OCI-LY7 (cell line): Measurements from ENCODE around the gene NGB. TPM values are rescaled to one million over a fixed set of nuclear protein-coding genes. Genes with fewer than 3 reads are reported as not detected.
"Not testable (repeated sequence)": the region's sequence is repeated elsewhere in the genome, so short reads cannot be mapped to it uniquely, and the experiment has no call there.

Experiments
- BruUV-seq: library from RNA; stranded (reverse); fragments of 400-500 nt; replicated peaks from 2 replicates; lab custom pipeline; 2021; lab: Mats Ljungman, UMichigan
- CTCF ChIA-PET: fragments of 300-600 bp; sonication (Branson Sonifier 250); formaldehyde crosslinking; loops from one replicate; lab custom pipeline; 2022; ENCODE audit warnings: antibody characterized with exemption; ENCODE audit not compliant: unreplicated experiment; lab: Charles Lee
- POLR2A ChIA-PET: fragments of 300-600 bp; sonication (Branson Sonifier 250); formaldehyde crosslinking; loops from one replicate; lab custom pipeline; 2022; ENCODE audit warnings: antibody characterized with exemption; lab: Charles Lee
- DNase-seq: peaks from one replicate; pipeline ENCODE4 v3.0.0-alpha.2; 2015; ENCODE audit warnings: low spot score
- H2AFZ ChIP-seq: fragments of 200-600 bp; sonication (generic), shearing (Covaris generic); 2 replicates; pipeline ENCODE4 v1.6.1; 2014; ENCODE audit warnings: mild to moderate bottlenecking, antibody characterized with exemption, low read length, moderate library complexity
- H3K27ac ChIP-seq: fragments of 200-600 bp; sonication (generic); 2 replicates; pipeline ENCODE4 v1.5.1; 2014; ENCODE audit warnings: mixed run types, low read depth, mild to moderate bottlenecking, moderate library complexity, low read length, inconsistent platforms; ENCODE audit not compliant: poor library complexity, severe bottlenecking
- H3K36me3 ChIP-seq: fragments of 200-600 bp; sonication (generic); 2 replicates; pipeline ENCODE4 v1.6.1; 2014; ENCODE audit warnings: mild to moderate bottlenecking, antibody characterized with exemption, low read length, moderate library complexity, mixed read lengths; ENCODE audit not compliant: insufficient read depth
- H3K4me1 ChIP-seq: fragments of 200-600 bp; sonication (generic); 2 replicates; pipeline ENCODE4 v1.5.1; 2014; ENCODE audit warnings: mild to moderate bottlenecking, low read length; ENCODE audit not compliant: insufficient read depth, poor library complexity, severe bottlenecking
- H3K4me2 ChIP-seq: fragments of 200-600 bp; sonication (generic); 2 replicates; pipeline ENCODE4 v1.6.1; 2014; ENCODE audit warnings: mild to moderate bottlenecking, low read length
- H3K4me3 ChIP-seq: fragments of 200-600 bp; sonication (generic); 2 replicates; pipeline ENCODE4 v1.5.1; 2014; ENCODE audit warnings: mild to moderate bottlenecking, low read depth, low read length; ENCODE audit not compliant: poor library complexity, severe bottlenecking
- H3K79me2 ChIP-seq: fragments of 200-600 bp; sonication (generic); 2 replicates; pipeline ENCODE4 v1.6.1; 2016; ENCODE audit warnings: low read depth, mild to moderate bottlenecking, low read length, moderate library complexity, mixed read lengths; ENCODE audit not compliant: insufficient read depth
- H3K9me2 ChIP-seq: fragments of 200-600 bp; sonication (generic); 2 replicates; pipeline ENCODE4 v1.6.1; 2016; ENCODE audit warnings: mild to moderate bottlenecking, low read length, mixed read lengths; ENCODE audit not compliant: insufficient read depth
- H3K9me3 ChIP-seq: fragments of 200-600 bp; sonication (generic); 2 replicates; pipeline ENCODE4 v1.6.1; 2014; ENCODE audit warnings: mild to moderate bottlenecking, mixed run types, low read length, mixed read lengths
- H4K20me1 ChIP-seq: fragments of 200-600 bp; sonication (generic); 2 replicates; pipeline ENCODE4 v1.6.1; 2014; ENCODE audit warnings: mild to moderate bottlenecking, antibody characterized with exemption, low read length, moderate library complexity, mixed read lengths; ENCODE audit not compliant: insufficient read depth
- EZH2phosphoT487 ChIP-seq: fragments of 200-600 bp; sonication (generic); IDR thresholded peaks from 2 replicates; pipeline ENCODE4 v1.6.1; 2018; ENCODE audit warnings: low read depth, borderline replicate concordance, mild to moderate bottlenecking, mixed run types, antibody characterized with exemption, low read length, moderate library complexity, mixed read lengths
- intact Hi-C: fragments of 100-400 bp; cut with micrococcal nuclease; formaldehyde crosslinking; loops from one replicate; pipeline ENCODE4 v1.10.0; 2022; ENCODE audit not compliant: unreplicated experiment
- total RNA-seq, 2 experiments: library from RNA; depleted of rRNA in 1 of 2; stranded (reverse); fragments of >200 nt in 1 of 2; shearing (Covaris generic) in 1 of 2; gene quantifications; 2 replicates each; pipeline ENCODE4 v1.2.3, GENCODE V29; 2014 to 2022
- TF ChIP-seq, protein P1 (sequence below): fragments of 200-600 bp; sonication (generic); conservative IDR thresholded peaks from 2 replicates; pipeline ENCODE4 v1.5.1; 2014; ENCODE audit warnings: mild to moderate bottlenecking, antibody characterized with exemption, low read length, moderate library complexity, mixed read lengths

Gene NGB
- total RNA-seq, 2 experiments from 2014 or later, result not detected

DNA sequence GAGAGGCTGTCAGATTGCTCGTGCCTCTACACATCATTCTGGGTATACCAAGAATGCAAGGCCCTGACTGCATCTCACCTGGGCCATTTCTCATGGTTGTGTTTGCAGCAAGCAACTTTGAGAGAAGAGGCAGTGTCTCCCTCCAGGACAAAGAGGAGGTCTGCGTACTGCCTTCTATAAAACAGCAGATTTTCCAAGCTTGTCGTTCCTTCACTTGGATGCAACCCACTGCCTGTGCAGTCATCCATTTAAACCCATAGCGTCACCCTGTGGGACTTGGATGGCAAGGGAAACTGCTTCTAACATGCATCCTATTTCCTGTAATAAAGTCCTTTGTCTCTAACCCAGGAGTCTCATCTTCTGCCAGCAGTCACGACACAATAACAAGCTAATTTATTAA lies 48.4 kb upstream of the NGB start:
- intact Hi-C loops, result no loop called here
- ChIA-PET CTCF (no interaction called here), POLR2A (interaction anchor here (0.6 to 1.1 kb wide), 2 partner anchors 138 to 240 kb away, joined by 3 to 4 read pairs; partner anchors contain the start of gene TMEM63C)
- peak overlapping the region; percentile 66; the same call in 1 of the 2 replicates for H2AFZ ChIP-seq
- no peaks in the 10 kb centered on the region for H3K9me2 ChIP-seq
- TF ChIP-seq EZH2phosphoT487, result no peak
- TF ChIP-seq, protein P1, sequence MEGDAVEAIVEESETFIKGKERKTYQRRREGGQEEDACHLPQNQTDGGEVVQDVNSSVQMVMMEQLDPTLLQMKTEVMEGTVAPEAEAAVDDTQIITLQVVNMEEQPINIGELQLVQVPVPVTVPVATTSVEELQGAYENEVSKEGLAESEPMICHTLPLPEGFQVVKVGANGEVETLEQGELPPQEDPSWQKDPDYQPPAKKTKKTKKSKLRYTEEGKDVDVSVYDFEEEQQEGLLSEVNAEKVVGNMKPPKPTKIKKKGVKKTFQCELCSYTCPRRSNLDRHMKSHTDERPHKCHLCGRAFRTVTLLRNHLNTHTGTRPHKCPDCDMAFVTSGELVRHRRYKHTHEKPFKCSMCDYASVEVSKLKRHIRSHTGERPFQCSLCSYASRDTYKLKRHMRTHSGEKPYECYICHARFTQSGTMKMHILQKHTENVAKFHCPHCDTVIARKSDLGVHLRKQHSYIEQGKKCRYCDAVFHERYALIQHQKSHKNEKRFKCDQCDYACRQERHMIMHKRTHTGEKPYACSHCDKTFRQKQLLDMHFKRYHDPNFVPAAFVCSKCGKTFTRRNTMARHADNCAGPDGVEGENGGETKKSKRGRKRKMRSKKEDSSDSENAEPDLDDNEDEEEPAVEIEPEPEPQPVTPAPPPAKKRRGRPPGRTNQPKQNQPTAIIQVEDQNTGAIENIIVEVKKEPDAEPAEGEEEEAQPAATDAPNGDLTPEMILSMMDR, result no peak
- peak overlapping the region; percentile 81 for H3K4me3 ChIP-seq
- no peaks in the 10 kb centered on the region for H3K36me3 ChIP-seq
- H3K27ac ChIP-seq, result no peak overlapping the region
- DNase-seq, result no peak
- H4K20me1 ChIP-seq, result no peaks in the 10 kb centered on the region
- H3K4me1 ChIP-seq, result peaks cover 25% of the 10 kb centered on the region
- no peaks in the 10 kb centered on the region for H3K9me3 ChIP-seq
- H3K4me2 ChIP-seq, result peak overlapping the region; percentile 76
- BruUV-seq, result no TSS peak
- peaks cover 16% of the 10 kb centered on the region; the same call in 1 of the 2 replicates for H3K79me2 ChIP-seq

DNA sequence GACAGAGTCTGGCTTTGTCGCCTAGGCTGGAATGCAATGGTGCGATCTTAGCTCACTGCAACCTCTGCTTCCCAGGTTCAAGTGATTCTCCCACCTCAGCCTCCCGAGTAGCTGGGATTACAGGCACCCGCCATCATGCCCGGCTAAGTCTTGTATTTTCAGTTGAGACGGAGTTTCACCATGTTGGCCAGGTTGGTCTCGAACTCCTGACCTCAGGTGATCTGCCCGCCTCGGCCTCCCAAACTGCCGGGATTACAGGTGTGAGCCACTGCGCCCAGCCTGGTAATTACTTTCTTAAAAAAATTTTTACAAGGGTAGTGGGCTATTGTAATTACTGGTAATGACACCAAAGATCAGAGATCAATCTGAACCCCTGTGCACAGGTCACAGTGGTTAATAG lies 47.8 kb upstream of the NGB start:
- H3K4me2 ChIP-seq, H3K4me3 ChIP-seq, H3K36me3 ChIP-seq, BruUV-seq, intact Hi-C loops, H3K9me3 ChIP-seq, POLR2A ChIA-PET, H3K27ac ChIP-seq, CTCF ChIA-PET, H3K9me2 ChIP-seq, DNase-seq, H4K20me1 ChIP-seq, H2AFZ ChIP-seq: not testable (repeated sequence)
- peaks cover 25% of the 10 kb centered on the region for H3K4me1 ChIP-seq
- H3K79me2 ChIP-seq, result peaks cover 16% of the 10 kb centered on the region; the same call in 1 of the 2 replicates

- intact Hi-C loops, result no loop called here
- no peaks in the 10 kb centered on the region for H3K9me2 ChIP-seq
- H3K27ac ChIP-seq, result no peak overlapping the region
- BruUV-seq, result no TSS peak
- no peak for DNase-seq
- TF ChIP-seq, protein P1, result no peak
- TF ChIP-seq EZH2phosphoT487, result no peak
- ChIA-PET POLR2A (no interaction called here), CTCF (no interaction called here)
- no peak overlapping the region for H2AFZ ChIP-seq
- H4K20me1 ChIP-seq, result no peaks in the 10 kb centered on the region
- peaks cover 16% of the 10 kb centered on the region; the same call in 1 of the 2 replicates for H3K79me2 ChIP-seq
- no peaks in the 10 kb centered on the region for H3K9me3 ChIP-seq
- no peak overlapping the region for H3K4me2 ChIP-seq
- H3K4me1 ChIP-seq, result peaks cover 25% of the 10 kb centered on the region
- H3K36me3 ChIP-seq, result no peaks in the 10 kb centered on the region
- no peak overlapping the region for H3K4me3 ChIP-seq
Observed at GRCh38 chr14:77318006-77318553, 47.1 kb upstream of the NGB start.
